Measurements from ENCODE around the gene GNG12.

The GNG12 gene

DNA sequence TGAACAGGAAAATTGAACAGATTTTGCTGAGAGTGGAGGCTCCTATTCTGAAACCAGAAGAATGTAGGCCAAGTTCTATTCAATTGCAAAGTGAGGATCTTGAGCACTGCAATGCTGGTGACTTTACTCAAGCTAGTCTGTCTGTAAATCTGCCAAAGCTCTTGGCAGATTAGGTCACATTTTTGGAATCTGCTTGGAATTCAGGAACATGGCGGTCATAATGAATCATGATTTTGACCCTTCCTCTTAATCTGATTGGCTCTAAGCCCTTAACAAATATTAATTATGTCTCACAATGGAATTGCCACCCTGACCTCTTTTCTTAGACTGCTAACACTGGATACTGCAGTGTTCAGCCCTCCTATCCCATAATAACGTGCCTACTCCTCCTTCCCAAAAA lies 7.2 kb upstream of the GNG12 start:
- no peak for DNase-seq (ENCODE audit: low read depth in 2 of 2)

DNA sequence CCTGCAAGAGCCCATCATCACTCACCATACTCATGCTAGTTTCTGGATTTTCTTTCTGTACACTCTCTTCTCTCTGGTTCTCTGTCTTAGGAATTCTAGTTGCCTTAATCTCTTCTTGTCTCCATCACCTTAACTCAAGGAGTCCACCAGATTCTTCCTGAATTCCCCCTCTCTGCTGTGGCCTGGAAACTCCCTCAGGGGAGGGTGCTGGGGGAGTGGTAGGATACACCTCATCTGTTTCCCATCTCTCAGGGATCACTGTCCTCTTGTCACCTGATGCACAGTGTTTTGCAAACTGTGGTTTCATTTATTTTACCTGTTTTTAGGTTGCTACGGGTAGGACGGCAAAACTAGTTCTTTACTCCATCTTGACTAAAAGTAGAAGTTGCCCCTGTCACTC lies 6.6 kb upstream of the GNG12 start:
- no peak for DNase-seq (ENCODE audit: low read depth in 2 of 2)

DNA sequence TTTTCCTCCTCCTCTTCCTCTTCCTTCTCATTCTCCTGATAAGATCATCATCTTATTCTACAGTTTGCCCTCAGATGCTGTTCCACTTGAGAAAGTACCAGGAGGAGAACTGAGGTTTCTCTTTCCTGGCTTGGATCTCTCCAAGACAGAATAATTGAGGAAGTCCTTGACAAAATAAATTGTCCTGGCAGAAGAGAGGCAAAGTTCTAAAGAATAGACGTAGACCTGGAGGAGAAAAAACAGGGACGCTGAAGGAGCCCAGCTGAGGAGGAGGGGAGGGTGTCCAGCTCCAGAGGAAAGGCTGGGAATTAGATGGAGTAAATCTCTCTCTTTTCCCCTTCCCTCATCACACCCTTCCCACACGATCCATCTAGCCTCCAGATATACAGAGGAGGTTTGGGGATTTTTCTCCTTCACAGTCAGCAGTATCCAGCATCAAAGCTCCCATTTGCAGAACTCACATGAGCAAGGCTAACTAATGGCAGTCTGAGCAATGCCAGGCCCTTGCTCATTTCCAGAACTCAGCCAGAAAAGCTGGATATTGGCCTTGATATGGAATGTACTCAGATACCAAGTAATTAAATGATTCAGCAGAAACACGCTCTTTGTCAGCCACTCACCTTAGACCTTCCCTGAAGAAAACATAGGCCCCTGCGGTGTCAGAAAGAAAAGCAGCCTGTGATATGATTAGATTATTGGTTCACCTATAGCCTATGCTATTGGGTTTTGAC lies 5.1 kb upstream of the GNG12 start:
- DNase-seq (ENCODE audit: low read depth in 2 of 2): no peak

DNA sequence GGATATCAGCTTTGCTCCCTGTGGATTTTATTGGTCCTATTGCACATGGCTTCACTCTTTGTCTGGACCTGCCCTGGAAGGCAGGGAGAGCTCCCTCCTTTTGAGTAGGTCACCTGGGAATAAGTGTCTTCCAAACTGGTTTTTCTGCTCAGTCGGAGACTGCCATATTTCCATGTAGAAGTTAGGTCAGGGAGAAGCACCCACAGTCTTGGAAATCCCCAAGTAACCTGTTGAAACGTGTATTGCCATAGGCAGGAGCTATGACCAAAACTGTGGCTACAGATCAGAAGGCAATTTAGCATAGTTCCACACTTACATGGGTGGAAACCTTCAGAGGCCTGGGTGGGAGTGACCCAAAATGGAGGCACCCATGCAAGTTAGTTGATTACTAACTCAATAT lies 3.5 kb upstream of the GNG12 start:
- DNase-seq (ENCODE audit: low read depth in 2 of 2): no peak

DNA sequence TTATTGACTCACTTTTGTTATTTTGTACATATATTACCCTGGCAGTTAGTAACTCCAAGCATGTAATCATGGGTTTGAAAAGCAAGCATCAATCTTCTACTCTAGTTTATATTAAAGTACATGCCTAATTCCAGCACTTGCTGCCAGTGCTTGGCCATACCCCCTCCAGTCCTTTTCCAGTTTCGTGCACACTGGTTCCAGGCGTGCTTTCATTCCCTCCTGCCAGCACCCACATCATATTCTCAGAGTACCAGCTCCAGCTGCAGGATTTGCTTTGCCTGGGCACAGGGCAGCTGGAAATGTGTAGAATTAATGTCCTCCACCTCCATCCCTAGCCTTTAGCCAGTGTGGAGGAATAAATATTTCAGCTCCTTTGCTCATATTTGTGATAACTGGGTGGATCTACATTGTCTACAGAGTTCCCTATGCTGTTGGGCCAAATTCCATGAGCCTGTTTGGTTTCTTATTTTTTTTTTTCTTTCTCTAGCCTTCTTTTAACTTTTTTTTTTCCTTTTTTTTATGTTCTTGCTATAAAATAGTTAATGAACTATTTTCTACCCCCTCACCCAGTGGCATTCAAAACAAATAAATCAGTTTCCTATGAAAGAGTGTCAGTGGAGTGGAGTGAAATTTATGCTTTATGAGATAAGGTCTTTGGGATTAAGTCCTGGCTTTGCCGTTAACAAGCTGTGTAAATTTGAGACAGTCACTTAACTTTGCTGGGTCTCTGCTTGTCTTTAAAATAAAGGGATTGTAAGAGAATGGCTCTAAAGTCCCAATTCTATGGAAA lies 2.6 kb upstream of the GNG12 start:
- no peak for DNase-seq (ENCODE audit: low read depth in 2 of 2)

DNA sequence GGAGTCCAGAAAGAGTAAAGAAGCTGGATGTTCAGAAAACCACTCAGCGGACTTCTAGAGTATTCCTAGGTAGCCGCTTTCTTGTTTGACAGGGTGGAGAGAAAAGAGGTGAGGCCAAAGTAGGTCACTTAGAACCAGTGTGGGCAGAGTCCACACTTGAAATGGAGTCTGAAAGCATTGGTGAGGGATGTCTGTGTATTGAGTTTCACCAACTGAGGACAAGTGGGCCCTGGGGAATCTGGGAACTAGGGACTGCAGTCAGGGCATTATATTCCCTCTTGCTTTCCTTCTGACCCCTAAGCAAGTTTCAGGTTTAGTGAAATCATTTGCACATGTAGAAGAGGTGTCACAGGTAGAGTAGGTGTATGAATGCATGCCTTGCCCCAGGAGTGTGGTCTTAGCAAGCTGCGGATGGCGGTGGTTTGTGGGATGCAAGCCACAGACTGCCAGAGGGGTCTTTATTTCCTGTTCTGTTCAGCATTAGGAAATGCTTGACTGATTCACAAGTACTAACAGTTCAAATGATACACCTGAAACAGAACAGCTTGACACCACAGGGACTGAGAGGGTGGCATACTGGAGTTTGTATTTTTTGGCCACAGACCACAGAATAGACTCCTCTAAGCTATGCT lies 1.1 kb upstream of the GNG12 start:
- no peak for DNase-seq (ENCODE audit: low read depth in 2 of 2)

DNA sequence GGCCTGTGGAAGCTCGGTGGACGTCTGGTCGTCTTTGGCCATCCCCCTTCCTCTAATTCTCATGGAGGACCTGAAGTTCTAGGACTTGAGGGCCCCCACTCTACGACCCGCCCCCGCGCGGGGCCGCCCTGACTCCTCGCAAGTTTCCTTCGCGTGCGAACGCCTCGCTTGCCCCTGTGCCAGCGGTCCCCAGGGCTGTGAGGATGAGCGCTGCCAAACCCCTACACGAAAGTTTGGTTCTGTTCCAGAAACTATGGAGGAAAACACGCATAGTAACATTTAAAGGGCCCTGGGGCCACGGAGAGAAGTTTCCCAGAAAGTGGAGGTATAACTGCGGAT lies 304 bp upstream of the GNG12 start:
- DNase-seq (ENCODE audit: low read depth in 2 of 2): no peak

DNA sequence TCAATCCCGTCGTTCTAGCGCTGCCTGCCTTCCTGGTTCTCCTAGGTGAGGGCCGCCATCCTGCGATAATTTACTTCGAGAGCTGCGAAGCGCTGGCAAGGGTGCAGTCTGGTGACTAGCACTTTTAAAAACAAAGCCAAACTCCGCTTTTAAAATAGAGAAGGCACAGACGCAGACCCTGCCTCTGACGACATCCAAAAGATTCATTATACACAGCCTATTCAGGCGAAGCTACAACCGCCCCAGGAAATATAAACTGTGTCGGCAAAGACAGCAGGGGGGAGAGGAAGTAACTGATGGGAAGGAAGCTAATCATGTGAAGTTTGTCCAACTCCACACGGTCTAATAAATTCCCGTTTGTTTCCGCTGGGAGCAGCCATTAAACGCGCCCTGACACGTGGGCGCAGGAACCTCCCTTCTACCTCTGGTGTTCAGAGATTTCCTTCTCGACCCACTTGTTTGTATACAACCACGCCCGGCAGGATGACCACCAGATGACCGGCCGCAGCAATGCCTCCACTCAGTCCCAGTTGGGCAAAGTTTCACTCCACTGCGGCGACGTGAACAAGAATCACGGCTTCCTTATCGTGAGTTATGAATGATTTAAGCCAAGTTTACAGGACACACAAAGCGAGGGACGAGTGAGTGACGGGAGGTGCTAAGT lies 1.3 kb downstream of the GNG12 start:
- no peak for DNase-seq (ENCODE audit: low read depth in 2 of 2)

DNA sequence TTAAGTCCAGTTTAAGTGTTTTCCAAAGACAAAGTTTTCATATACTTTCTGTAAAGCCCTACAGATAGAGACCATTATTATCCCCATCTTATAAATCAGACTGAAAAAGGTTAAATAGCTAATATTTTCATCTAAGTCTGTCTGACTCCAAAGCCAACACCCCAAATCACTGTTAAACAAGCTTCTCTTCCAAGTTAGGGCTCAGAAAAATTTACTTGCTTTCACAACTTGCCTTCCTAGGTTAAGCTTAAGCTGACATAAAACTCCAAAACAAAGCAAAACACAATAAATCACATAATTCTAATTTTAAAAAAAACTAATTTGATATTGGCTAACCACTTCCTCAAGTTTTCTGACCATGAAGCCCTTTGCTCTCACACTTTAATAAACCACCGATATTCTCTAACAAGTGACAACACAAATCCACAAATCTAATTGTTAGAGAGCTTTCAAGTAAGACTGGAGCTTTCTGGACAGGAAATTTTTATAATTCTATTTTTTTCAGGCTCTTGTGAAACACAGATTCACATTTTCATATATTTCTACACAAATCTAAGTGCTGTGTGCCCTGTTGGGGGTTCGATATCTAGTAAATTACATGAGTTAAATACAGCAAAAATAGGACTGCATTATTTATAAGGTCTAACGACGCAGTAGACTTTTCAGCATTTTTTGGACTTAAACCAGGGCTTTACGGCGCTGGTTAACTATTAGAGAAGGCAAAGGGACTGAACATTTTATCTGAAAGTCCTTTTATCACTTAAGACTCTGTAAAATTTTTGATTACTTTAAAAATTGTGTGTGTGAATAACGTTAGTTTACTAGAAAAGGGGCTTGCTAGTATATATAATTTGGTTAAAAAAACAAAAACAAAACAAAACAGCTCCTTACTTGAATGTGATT lies 2.1 kb downstream of the GNG12 start:
- no peak for DNase-seq (ENCODE audit: low read depth in 2 of 2)

DNA sequence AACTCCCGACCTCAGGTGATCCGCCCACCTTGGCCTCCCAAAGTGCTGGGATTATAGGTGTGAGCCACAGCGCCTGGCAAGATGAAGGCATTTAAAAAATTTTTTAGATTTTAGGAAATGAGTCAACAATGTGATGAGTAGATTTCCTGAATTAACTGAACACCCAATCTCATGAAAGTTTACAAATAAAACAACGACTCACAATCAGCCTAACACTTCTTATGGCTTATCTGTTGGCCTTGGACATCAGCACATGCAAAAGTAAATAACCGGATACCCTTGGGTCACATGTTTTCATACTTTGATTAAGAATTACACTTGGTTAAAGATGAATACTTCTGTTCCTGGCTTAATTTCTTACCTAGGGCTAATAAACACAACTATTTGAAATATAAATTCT lies 3.0 kb downstream of the GNG12 start:
- DNase-seq (ENCODE audit: low read depth in 2 of 2): no peak

DNA sequence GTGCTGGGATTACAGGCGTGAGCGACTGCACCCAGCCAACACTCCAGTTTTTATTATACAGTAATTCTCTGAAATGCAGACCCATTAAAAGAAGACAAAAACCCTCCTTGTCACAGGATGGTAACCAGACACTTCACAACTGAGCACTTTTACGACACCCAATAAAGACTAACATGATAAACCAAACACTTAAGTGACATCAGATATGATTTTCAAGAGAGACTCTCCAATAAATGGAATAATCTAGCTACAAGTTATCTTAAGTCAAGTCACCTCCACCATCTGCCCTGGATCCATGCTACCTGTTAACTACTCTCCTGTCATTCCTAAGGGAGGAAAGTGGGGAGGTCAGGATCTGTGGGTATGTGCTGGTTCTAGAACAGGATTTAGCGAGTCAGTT lies 5.6 kb downstream of the GNG12 start:
- DNase-seq (ENCODE audit: low read depth in 2 of 2): no peak

DNA sequence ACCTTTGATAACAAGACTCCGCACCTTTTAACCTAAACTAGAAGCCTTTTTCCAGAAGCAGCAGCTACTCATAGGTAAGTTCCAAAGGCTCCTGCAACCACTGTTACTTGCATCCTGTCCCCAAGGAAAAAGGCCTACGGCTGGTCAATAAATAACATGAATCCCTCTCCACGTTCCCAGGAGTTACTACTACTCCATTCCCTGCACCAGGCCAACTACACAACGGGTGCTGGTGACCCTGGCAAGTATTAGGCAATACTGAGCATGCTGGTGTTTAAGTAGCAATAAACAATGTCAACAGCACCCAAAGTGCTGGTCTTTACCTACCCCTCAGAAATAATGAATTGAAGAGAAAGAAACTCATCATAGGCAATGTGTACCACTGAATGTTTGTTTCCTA lies 7.7 kb downstream of the GNG12 start:
- no peak for DNase-seq (ENCODE audit: low read depth in 2 of 2)

DNA sequence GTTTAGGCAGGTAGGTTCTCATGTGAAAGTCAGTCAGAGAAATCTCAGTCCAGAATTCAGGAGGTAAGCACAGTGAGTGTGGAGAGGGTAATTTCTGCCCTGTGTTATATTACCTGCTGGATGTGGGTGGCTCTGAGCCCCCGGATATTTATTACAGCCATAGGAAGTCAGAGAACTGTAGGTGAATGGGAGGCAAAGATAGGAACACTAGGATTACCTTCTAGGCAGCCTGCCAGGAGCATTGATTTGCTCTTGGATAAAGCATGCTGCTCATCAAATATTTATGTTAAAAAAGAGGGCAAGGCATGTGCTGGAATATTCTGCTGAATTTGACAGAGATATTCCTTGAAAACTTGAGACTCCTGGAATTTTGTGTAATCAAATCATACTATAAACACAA lies 8.5 kb downstream of the GNG12 start:
- DNase-seq (ENCODE audit: low read depth in 2 of 2): no peak

DNA sequence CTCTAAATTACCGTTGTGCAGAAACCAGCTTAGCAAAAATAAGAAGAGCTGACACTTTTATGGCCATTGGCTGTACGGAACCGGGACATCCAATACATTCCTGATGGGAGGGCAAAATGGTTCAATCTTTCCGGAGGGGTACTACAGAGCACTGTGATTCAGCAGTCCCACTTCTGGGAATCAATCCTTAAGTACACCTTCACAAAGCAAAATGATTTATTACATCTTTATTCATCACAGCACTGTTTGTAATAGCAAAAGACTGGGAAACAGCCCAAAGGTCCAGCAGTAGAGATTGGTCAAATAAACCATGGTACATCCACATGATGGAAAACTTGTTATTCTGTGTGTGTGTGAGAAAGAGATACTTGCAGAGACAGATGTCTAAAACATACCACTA lies 9.7 kb downstream of the GNG12 start:
- no peak for DNase-seq (ENCODE audit: low read depth in 2 of 2)

DNA sequence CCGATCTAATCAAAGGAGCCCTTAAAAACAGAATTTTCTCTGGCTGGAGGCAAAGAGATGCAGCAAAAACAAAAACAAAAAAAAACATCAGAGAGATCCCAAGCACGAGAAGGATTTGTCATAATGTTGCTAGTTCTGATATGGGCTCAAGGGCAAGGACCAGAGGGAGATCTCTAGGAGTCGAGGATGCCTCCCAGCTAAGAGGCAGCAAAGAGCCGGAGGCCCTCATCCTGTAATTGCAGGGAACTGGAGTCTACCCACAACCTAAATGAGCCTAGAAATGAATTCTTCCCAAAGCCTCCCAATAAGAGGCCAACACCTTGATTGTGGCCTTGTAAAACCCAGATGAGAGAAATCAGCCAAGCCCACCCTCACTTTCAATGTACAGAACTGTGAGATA lies 12.0 kb downstream of the GNG12 start:
- DNase-seq (ENCODE audit: low read depth in 2 of 2): no peak

DNA sequence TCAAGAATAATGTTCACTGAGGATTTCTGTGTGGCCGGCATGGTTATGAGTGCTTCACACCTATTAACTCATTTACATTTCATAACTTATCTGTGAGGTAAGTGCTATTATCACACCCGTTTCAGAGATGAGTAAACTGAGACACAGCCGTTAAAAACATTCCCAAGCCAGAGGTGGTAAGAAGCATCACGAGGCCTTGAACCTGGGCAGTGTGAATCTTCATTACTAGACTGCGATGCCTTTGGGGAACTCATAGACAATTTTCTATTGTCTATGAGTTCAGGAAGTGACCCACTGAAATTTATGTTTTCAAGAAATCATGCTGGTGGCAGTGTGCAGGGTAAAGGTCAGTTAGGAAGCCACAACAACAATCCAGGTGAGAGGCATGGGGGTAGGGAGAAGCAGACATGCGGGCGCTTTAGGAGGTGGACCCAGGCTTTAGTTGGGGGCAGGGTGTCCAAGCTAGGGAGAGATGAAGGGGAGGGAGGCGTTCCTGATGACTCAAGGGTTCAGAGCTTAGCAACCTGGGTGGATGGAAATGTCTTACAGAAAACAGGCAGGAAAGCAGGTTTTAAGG lies 14.5 kb downstream of the GNG12 start:
- DNase-seq (ENCODE audit: low read depth in 2 of 2): no peak

DNA sequence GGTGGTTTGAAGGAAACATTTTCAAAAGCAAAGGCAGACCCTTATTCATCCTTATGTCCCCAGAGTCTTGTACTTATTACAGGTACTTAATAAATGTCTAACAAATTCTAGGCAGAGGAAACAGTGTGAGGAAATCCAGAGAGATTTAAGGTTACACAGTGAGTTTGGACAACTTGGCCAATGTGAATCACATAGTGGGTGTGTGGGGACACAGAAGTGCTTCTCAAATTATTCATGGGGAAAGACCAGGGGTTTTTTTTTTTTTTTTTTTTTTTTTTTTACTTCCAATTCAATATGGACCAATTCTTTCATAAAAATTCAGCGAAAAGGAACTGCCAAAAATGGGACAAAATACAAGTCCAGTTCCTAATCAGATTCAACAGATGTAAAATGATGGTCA lies 15.1 kb downstream of the GNG12 start:
- no peak for DNase-seq (ENCODE audit: low read depth in 2 of 2)

DNA sequence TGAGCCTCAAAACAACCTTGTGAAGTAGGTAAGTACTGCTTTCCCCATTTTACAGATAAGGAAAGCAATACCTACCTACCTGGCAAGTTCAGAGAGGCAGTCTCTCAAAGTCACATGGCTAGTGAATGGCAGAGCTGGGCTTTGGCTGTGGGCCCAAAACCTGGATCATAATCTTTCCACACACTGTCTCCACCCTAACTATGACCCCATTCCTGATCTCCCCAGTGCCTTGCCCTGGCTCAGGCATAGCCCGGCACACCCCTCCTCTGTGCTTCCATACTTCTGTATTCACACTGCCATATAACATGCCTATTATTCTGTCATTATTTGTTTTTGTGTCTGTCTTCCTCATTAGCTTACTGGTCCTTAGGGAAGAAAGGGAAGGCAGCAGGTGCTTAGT lies 15.9 kb downstream of the GNG12 start:
- no peak for DNase-seq (ENCODE audit: low read depth in 2 of 2)

DNA sequence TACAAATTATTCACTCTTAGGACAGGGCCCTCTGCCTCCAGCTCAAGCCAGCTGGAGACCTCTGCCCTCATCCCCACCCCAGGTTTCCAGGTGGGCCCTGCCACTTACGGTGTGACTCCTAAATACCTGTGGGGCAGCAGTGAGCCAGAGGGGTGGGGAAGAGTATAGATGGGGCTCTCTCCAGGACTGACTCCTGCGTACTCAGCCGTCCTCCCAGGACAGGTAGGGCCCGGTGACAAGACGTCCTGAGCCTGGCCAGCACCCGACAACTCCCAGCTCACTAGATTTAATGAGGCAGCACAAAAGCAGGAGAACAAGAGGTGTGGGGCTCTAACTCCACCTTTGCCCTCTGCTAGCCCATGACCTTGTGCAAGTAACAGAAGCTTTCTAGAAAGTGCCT lies 16.8 kb downstream of the GNG12 start:
- DNase-seq (ENCODE audit: low read depth in 2 of 2): no peak

DNA sequence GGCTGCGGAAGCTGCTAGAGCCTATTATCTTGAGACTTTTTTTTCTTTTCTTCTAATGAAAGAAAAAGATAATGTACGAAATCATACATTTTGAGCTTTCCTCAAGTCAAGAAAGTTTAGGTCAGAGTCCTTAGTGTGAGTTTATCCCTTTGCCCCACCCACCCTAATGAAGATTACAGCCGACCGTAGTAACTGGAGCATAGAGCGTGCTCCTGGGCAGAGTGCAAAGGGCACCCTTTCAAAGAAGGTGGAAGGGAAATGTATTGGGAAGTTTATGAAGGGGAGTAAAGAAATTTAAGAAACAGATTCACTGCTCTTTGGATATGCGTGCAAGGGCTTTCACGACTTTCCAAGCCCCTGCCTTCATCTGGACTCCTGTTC lies 17.2 kb downstream of the GNG12 start:
- no peak for DNase-seq (ENCODE audit: low read depth in 2 of 2)

Measured in stimulated activated CD4-positive, alpha-beta T cell treated with anti-CD3 and anti-CD28 coated beads, Interleukin-12 subunit alpha, Interleukin-12 subunit beta, amount 100 ng/mL, for 24 hours (primary cell).